Measurements from ENCODE around the gene SORL1.
A peak's percentile ranks its signal among the peaks of the same experiment; 100 is the strongest.
"Not testable (repeated sequence)": the region's sequence is repeated elsewhere in the genome, so short reads cannot be mapped to it uniquely, and the experiment has no call there.

SORL1 gene

GRCh38 chr11:121626980-121627379, 174.9 kb downstream of the SORL1 start:
- no peak for TF ChIP-seq POLR2A (IDR thresholded peaks at IDR 0.05; ENCODE audit: low read depth, low read length)
- DNase-seq (ENCODE audit: insufficient read length, low spot score) (no peak), FAIRE-seq (no peak)

DNA sequence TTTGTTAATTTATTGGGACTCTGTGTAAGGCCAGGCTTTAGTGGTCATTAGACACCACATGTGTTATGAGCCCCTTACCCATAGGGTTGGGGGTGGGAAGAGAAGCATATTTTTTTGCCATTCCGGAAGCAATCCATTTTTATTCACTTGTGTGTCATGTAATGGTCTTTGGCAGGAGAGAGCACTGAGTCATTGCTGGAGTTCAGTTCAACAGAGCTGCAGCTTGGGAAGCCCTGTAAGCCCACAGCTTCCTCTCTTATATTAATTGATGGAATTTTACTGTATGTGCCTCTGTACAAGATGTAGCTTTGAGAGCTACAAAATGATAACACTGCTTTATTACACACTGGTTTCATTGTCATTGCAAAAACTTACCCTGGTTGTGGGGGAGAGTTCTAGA, 177.9 kb downstream of the SORL1 start:
- TF ChIP-seq POLR2A (IDR thresholded peaks at IDR 0.05; ENCODE audit: low read depth, low read length): no peak
- DNase-seq (ENCODE audit: insufficient read length, low spot score) (peak; percentile 24), FAIRE-seq (peak; percentile 62)

GRCh38 chr11:121631456-121631855, 179.3 kb downstream of the SORL1 start:
- no peak for FAIRE-seq
- TF ChIP-seq POLR2A (IDR thresholded peaks at IDR 0.05; ENCODE audit: low read depth, low read length): no peak

DNA sequence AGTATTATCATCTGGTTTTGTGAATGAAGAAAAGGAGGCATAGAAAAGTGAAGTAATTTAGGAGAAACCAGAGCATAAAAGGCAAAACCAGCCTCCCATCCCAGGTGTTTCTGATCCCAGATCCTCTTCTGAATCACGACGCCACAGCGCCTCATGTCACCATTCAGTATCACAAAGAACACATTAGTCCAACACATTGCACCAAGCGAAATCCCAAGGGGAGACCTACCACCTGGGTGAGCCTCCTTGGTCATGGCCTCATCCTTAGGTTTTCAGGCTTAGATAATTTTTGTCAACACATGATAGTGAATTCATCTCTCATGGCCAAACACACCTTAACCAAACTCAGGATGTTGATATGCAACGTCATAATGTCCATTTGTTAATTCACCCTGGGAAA, 182.2 kb downstream of the SORL1 start:
- DNase-seq (ENCODE audit: insufficient read length, low spot score): no peak

More at GRCh38 chr11:121631456-121631855, 179.3 kb downstream of the SORL1 start:
- no peak for DNase-seq (ENCODE audit: insufficient read length, low spot score)

GRCh38 chr11:121634889-121635288, 182.8 kb downstream of the SORL1 start:
- no peak for TF ChIP-seq POLR2A (IDR thresholded peaks at IDR 0.05; ENCODE audit: low read depth, low read length)
- peak; percentile 24 for DNase-seq (ENCODE audit: insufficient read length, low spot score)
- peak; percentile 84 for FAIRE-seq

More for the DNA sequence above, 182.2 kb downstream of the SORL1 start:
- no peak for FAIRE-seq
- no peak for TF ChIP-seq POLR2A (IDR thresholded peaks at IDR 0.05; ENCODE audit: low read depth, low read length)

DNA sequence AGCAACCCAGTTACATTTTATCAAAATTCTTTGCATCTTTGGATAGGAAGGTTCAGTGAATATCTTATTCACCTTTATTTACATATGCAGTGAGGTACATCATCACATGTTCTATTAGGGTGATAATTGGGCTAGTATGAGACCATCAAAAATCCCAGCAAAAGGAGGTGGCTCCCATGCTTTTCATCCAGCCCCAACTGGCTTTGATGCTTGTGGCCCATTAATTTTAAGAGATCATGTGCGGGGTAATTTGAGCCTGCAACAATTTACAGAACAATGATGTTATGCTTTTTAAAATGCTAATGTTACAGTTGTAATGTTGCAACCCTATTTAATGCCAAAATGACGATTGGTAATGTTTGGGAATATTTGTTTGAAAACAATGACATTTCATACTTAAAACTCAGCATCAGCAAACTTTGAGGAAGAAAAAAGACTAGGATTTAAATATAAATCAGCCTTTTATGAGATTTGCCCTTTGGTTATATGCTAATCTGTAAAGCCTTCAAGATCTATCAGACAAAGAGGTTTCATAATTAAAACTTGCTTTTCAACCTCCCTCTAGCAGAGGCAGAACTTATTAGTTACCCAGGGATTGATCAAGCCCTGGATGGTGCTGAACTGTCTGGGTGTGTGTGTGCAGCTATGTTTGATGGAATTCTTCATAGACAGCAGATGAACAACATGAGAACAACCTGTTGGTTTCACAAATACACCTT, 184.1 kb downstream of the SORL1 start:
- FAIRE-seq (no peak), DNase-seq (ENCODE audit: insufficient read length, low spot score) (no peak)
- TF ChIP-seq POLR2A (IDR thresholded peaks at IDR 0.05; ENCODE audit: low read depth, low read length): no peak

DNA sequence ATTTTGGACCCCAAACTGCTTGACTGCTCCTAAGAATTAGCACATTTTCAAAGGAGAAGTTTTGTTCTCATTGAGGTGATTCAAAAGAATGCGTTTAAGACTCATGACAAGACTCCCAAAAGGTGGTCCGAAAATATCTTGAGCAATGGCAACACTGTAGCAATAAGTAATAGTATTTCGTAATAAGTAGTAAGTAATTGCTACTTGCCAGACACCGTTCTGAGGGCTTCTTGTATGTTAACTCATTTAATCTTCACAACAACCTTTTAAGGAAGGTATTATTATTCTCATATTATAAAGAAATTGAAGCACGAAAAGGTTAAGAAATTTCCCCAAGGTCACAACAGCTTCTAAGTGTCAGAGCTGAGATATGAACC, 184.7 kb downstream of the SORL1 start:
- DNase-seq (ENCODE audit: insufficient read length, low spot score) (no peak), FAIRE-seq (no peak)
- no peak for TF ChIP-seq POLR2A (IDR thresholded peaks at IDR 0.05; ENCODE audit: low read depth, low read length)

GRCh38 chr11:121637587-121637986, 185.5 kb downstream of the SORL1 start:
- not testable (repeated sequence) for FAIRE-seq

DNA sequence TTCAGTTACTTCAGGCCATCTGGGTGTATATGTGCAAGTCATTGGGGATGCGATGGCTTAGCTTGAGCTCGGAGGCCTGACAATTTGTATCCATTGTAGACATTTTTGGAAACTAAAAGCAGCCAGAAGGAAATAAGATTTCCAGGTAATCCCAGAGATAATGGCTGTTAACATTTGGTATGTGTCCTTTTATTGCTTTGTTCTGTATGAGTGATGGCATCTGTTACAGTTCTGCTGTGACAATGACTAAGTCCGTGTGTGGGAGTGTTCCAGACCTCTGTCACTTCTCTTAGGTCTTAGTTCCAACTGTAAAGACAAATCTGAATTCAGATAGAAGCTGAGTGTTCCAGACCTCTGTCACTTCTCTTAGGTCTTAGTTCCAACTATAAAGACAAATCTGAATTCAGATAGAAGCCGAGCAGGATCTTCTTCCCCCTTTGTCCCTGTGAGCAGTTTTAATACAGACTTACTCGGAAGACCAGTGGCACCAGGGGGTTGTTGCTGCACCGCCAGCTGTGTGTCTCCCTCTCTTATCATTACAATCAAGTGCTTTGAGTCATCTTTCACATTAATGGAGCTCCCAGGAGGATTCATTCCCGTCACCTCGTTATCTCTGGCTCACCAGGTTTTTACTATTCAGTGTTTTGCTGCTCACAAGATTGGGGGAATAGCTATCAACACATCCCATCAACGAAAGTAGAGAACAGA, 191.5 kb downstream of the SORL1 start:
- FAIRE-seq: no peak
- TF ChIP-seq POLR2A (IDR thresholded peaks at IDR 0.05; ENCODE audit: low read depth, low read length): no peak
- DNase-seq (ENCODE audit: insufficient read length, low spot score): no peak

More at GRCh38 chr11:121637587-121637986, 185.5 kb downstream of the SORL1 start:
- DNase-seq (ENCODE audit: insufficient read length, low spot score): not testable (repeated sequence)

DNA sequence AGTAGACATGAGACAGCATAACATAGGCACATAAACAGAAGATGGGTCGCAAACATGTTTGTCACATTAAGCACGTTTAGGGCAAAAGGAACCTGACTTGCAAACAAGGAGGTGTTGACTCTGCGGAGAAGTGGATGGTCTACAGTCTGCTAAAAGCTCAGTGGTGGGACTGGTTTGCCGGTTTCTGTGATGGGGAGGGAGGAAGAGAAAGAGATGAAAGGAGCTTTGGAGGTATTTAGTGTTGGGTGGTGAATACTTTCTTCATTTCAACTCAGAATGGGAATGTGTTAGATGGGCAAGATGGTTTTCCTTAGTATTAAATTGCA, 192.0 kb downstream of the SORL1 start:
- no peak for DNase-seq (ENCODE audit: insufficient read length, low spot score)
- FAIRE-seq: no peak
- TF ChIP-seq POLR2A (IDR thresholded peaks at IDR 0.05; ENCODE audit: low read depth, low read length): no peak

GRCh38 chr11:121645001-121645400, 192.9 kb downstream of the SORL1 start:
- DNase-seq (ENCODE audit: insufficient read length, low spot score) (no peak), FAIRE-seq (no peak)
- no peak for TF ChIP-seq POLR2A (IDR thresholded peaks at IDR 0.05; ENCODE audit: low read depth, low read length)

DNA sequence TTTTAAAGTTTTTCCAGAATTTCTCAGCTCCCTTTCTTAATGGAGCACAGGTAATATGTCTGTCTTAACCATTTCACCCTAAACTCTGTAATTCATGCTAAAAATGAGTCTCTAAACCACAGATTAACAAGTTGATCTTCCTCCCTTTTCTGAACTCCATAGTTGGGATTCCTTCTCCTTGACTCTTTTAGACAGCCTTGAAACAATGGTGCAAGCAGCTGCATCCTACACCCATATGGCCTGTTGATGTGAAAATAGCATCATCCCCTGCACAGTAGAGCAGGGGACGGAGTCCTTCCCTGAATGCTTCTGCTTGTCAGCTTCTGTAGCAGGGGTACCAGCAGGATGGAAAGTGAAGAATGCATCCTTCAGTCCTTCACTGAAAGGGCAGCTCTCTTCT, 193.5 kb downstream of the SORL1 start:
- no peak for FAIRE-seq
- DNase-seq (ENCODE audit: insufficient read length, low spot score): no peak

GRCh38 chr11:121648306-121648705, 196.2 kb downstream of the SORL1 start:
- DNase-seq (ENCODE audit: insufficient read length, low spot score) (no peak), FAIRE-seq (no peak)
- no peak for TF ChIP-seq POLR2A (IDR thresholded peaks at IDR 0.05; ENCODE audit: low read depth, low read length)

More for the DNA sequence above, 193.5 kb downstream of the SORL1 start:
- TF ChIP-seq POLR2A (IDR thresholded peaks at IDR 0.05; ENCODE audit: low read depth, low read length): no peak

DNA sequence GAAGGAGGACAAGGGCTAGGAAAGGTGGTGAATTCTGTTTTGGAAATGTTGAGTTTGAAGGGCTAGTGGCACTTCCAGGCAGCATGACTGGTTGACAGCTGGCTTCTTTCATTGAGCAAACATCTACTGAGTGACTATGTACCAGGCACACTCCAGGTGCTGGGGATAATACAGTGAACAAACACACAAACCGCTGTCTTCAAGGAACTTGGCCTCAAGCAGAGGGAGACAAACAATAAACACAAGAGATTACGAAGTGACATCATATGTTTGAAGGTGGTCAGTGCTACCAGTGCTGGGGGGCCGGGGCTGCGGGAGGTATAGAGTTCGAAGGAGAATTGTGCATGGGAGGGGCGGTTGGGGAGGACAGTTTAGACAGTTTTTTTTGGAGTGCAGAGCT, 197.7 kb downstream of the SORL1 start:
- no peak for TF ChIP-seq POLR2A (IDR thresholded peaks at IDR 0.05; ENCODE audit: low read depth, low read length)
- no peak for DNase-seq (ENCODE audit: insufficient read length, low spot score)
- FAIRE-seq: no peak
